NCI-H128 (cell line): Measurements from ENCODE around the gene PRR7.

Experiments
- DNase-seq: peaks from one replicate; lab custom pipeline; 2025; ENCODE audit not compliant: unreplicated experiment; lab: John Stamatoyannopoulos, UW

The PRR7 gene

DNA sequence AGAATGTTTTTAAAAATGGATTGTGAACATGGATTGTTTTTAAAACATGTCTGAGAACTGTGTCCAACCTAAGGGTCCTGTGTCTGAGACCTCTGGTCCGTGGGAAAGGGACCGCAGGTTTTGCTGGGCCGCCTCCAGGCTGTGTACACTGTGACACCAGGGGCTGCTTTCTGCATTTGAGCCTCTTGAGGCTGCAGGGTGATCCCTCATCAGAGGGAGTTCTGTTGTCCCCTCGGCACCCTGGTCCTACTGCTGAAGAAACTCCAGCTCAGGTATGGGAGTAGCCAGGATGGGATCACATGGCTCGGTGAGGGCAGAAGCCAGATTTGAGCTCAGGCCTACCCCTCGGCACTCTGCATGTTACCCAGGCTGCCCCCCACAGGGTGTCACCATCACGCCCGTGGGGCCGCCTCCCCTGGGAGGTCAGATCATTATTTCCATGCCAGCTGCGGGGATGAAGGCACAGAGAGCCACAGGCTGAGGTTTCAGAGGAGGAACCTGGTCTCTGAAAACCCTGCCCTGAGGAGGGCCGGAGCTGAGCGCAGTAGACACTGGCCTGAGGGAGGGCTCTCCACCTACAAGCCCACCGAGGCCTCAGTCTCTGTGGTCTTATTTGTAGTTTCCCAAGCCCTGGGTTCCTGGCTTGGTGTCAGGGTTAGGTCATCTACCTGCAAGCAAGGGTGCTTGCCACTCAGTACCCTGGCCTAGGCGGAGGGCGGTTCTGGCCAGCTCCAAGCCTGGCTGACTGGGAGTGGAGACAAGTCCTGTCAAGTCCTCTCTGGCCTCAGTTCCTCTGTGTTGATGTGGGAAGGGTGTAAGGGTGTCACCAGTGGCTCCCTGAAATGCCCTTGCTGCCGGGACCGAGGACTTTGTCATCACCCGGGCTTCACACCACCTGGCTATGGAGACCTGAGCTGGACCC, 2.8 kb downstream of the PRR7 start:
- no peak for DNase-seq

DNA sequence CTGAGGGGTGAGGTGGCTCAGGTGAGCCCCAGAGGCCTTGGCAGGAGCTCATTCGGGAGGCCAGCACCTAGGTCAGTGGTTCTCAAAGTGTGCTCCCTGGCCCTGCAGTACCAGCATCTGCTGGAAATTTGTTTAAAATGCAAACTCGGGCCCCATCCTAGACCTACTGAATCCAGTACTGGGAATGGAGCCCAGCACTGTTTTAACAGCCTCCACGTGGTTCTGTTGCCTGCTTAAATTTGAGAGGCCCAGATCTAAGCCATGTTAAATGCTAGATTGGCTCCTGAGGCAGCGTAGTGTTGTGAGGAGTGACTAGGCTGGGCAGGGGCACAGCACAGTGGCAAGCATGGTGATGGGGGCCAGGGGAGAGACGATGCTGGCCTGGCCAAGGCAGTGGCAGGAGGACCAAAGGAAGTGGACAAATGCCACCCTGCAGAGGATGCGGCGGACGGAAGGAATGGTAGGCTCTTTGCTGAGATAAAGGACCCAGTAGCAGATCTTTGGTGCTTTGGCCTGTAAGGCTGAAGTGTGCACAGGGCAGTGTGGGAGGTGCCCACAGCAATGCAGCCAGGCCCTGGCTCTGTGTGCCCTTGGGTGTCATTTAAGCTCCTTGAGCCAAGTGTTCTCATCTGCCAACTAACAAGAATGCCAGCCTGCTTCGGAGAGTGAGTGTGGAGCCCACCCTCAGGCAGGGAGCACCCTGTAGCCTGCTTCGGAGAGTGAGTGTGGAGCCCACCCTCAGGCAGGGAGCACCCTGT, 4.2 kb downstream of the PRR7 start:
- no peak for DNase-seq

GRCh38 chr5:177452688-177453638, 6.3 kb downstream of the PRR7 start:
- no peak for DNase-seq

DNA sequence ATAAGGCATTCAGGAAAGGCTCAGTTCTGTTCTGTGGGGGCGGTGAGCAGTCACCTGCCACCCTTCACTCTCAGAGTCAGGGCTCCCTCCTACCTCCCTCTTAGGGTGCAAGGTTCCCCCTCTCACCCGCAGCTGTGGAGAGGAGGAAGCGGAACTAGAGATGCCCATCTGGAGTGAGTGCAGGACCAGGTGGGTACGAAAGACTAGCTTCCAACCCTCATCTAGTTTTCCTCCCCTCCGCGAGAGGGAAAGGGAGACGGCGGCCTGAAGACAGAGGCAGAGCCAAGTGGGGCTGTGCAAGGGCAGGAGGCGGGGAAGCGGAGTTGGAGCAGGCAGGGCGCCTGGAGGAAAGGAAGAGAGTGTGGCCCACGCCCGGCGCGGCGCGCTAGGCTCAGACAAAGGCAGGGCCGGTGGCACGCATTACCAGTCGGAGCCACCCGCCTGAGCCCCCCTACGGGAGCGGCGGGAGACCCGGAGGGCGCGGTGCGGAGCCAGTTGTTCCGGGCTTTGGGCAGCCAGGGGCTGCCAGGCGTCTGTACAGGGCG, 7.3 kb downstream of the PRR7 start:
- no peak for DNase-seq

DNA sequence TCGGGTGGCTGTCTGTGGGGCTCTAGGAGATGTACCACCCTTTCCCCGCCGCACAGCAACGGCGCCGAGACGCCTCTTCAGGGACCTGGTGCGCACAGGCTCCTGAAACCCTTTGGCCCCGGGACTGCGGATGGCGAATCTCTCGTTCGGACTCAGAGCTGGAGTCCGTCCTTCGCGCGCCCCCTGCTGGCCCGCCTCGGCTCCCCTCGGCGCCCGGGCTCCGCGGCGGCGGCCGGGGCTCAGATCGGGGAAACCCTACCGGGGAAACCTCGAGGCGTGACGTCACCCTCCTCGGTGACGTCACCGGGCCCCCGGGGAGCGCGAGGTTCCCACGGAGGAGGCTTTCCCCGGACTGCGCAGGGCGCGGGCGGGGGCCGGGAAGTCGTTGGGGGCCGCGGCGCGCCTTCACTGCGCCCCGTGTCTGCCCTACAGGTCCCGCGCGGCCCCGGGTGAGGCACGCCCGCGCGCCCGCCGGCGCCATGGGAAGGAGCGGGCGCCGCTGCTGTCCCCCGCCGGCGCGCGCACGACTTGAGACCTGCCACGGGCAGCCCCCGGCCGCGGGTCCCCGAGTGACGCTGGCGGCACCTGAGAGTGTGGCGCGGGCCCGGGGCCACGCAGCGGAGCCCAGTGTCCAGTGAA, 7.9 kb downstream of the PRR7 start:
- peak; percentile 73 for DNase-seq

DNA sequence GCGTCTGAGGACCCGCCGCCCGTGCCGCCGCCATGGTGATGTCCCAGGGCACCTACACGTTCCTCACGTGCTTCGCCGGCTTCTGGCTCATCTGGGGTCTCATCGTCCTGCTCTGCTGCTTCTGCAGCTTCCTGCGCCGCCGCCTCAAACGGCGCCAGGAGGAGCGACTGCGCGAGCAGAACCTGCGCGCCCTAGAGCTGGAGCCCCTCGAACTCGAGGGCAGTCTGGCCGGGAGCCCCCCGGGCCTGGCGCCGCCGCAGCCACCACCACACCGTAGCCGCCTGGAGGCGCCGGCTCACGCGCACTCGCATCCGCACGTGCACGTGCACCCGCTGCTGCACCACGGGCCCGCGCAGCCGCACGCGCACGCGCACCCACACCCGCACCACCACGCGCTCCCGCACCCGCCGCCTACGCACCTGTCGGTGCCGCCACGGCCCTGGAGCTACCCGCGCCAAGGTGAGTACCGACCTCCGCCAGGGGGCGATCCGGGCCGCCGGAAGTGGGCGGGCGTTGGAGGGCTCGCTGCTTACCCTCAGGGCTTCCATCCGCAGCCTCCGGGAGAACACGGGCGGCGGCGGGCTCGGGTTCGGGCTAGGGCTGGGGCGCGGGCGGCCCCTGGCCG, 8.5 kb downstream of the PRR7 start:
- DNase-seq, result peak; percentile 57

GRCh38 chr5:177455661-177456590, 9.3 kb downstream of the PRR7 start:
- DNase-seq, result peak; percentile 56

DNA sequence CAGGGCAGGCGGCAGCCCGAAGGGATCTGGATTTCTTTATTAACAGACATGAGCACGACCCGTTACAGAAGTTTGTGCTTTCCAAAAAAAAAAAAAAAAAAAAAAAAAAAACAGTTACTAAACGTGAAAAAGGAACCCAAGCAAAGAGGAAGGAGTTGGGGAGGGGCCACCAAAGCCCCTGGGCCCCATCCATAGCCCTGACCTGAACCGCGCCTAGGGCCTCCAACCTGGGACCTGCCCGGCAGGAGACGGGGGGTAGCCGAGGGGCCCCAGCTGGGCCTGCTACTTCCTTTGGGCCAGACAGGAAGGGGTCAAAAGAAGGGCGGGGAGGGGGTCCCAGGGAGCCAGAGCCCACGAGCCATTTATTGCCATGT, 10.0 kb downstream of the PRR7 start:
- no peak for DNase-seq

DNA sequence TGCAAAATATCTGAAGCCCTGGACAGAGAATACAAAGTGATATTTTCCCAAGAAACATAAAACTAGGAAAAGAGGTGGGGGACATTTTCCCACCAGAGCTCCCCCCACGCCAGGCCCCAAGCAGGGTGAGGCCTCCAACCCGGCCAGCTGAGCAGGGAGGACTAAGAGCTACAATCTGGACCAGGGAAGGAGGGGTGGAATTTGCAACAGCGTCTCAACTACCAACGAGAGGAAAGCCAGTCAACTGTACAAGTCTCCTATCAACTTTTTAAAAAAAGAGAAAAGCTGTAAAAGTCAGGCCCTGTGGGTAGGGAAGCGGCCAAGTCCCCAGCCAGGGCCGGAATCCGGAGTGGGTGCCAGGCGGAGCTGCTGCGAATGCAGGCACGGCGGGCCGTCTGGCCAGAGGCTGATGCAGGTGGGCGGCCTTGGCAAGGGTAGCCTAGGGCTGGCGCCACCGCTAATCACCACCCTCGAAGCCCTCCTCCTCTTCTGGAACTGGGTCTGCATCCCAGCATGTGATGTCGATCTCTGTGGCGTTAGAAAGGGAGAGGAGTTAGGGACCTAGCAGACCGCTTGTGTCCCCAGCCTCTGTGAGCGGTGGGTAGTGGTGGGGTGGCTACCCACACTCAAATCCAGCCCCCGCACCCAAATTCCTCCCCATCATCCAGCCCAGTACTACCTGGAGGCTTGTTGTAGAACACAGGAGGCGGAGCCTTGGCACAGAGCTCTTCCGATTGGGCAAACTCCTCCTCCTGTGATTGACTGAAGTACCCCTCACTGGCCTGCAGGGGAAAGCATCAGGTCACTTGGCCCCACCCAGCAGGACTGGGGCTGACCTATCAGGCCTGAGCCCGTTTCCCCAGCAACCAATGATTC, 10.6 kb downstream of the PRR7 start:
- DNase-seq, result peak; percentile 44

- no peak for DNase-seq
Observed at GRCh38 chr5:177457852-177458681, 11.5 kb downstream of the PRR7 start.

DNA sequence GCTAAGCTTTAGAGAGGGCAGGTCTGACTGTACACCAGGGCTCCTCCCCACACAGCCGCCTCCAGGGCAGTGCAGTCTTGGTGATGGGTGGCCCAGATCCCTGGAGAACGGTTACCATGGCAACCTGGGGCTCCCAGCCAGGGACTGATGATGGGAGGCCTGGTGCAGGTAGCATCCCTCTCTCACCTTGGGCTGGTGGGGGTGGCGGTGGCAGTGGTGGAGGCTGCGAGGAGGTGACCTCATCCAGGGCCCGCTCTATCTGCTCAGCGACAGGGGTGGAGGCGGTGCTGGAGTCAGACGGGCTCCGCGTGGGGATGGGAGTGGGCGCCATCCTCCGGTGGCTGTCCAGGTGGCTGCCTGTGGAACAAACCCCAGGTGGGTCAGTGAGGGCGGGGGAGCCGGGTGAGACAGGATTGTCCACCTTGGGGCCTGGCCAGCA, 12.3 kb downstream of the PRR7 start:
- no peak for DNase-seq

GRCh38 chr5:177459357-177459756, 12.7 kb downstream of the PRR7 start:
- DNase-seq, result no peak

DNA sequence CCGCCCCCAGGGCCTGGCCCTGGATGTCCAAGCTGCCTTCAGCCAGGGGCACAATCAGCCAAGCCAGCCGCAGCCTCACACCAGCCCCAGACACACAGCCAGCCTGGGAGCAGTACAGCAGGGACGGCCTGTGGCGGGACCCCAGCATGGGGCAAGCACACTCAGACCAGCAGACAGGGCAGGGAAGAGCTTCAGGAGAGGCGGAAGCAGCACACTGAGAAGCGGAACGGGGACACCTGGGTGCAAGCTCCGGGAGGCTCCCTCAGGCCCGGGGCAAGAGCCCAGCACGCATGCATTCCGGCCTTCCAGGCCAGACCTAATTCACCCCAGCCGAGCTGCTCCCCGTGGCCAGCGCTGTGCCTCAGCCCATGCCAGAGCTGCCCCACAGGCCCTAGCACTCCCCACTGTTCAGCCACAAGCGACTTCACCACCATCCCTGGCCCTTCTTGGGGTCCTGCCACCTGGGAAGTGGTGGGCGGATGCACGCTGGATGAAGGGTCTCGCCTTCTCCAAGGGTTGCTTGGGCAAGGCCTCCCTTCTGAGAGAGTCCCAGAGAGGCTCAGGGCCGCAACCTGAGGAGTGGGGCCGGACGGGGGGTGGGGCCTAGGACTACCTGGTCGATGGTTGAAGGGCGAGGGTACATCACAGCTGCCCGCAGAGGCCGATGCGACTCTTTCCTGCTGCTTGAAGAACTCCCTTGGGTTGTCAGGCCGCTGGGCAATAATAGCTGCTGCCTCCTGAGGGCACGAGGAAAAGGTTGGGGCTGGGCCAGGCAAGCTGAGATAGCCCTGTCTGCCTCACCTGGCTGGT, 13.4 kb downstream of the PRR7 start:
- no peak for DNase-seq

GRCh38 chr5:177462021-177462670, 15.5 kb downstream of the PRR7 start:
- no peak for DNase-seq

GRCh38 chr5:177465044-177465443, 18.4 kb downstream of the PRR7 start:
- no peak for DNase-seq

DNA sequence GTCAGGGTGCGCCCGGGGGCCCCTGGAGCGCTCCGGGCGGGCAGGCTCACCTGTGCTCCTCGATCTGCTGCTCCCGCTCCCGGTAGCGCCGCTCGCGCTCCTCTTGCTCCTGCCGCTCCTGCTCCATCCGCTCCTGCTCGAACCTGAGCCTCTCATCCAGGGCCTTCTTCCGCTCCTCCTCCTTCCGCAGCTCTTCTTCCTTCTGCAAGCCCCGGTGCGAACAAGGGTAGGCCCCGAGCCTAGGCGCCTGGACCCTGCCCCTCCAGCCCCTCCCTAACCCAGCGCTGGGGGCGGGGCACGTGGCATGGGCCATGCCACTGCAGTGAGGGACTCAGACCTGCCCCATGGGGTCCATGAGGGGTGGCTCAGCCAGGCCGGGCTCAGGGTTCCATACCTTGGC, 20.2 kb downstream of the PRR7 start:
- DNase-seq, result no peak
